Hippocampal formation (tissue), 2 donors: Measurements from ENCODE around the gene UBXN10.

Experiments used
- DNase-seq, 2 donors: peaks; one replicate each; lab custom pipeline; 2025; lab: John Stamatoyannopoulos, UW

Gene UBXN10

GRCh38 chr1:20152599-20152930 is 33.3 kb upstream of the UBXN10 start:
- DNase-seq = no peak

- peak; percentile 31 to 43 for DNase-seq
These were observed 32.9 kb upstream of the UBXN10 start for GRCh38 chr1:20153000-20153418.

GRCh38 chr1:20154301-20154831 is 31.5 kb upstream of the UBXN10 start:
- no peak for DNase-seq

GRCh38 chr1:20158358-20159070 is 27.4 kb upstream of the UBXN10 start:
- no peak for DNase-seq

- no peak for DNase-seq
These were observed 25.9 kb upstream of the UBXN10 start for GRCh38 chr1:20160034-20160433.

- peak in 1 of 2 donors; percentile 27 for DNase-seq
These were observed 21.1 kb upstream of the UBXN10 start for GRCh38 chr1:20164694-20165202.

GRCh38 chr1:20165522-20165951 is 20.4 kb upstream of the UBXN10 start:
- DNase-seq = no peak

GRCh38 chr1:20166051-20166450 is 19.8 kb upstream of the UBXN10 start:
- peak in 1 of 2 donors; percentile 13 for DNase-seq

- DNase-seq = no peak
These were observed 18.8 kb upstream of the UBXN10 start for GRCh38 chr1:20167126-20167525.

- no peak for DNase-seq
These were observed 17.1 kb upstream of the UBXN10 start for GRCh38 chr1:20168564-20169491.

GRCh38 chr1:20169932-20170331 is 16.0 kb upstream of the UBXN10 start:
- no peak for DNase-seq

GRCh38 chr1:20172033-20172590 is 13.8 kb upstream of the UBXN10 start:
- no peak for DNase-seq

- no peak for DNase-seq
These were observed 10.8 kb upstream of the UBXN10 start for GRCh38 chr1:20174937-20175666.

GRCh38 chr1:20178634-20179370 is 7.1 kb upstream of the UBXN10 start:
- no peak for DNase-seq

GRCh38 chr1:20179371-20180128 is 6.3 kb upstream of the UBXN10 start:
- no peak for DNase-seq

- no peak for DNase-seq
These were observed 5.6 kb upstream of the UBXN10 start for GRCh38 chr1:20180129-20180843.

- no peak for DNase-seq
These were observed 5.1 kb upstream of the UBXN10 start for GRCh38 chr1:20180844-20181207.

GRCh38 chr1:20182415-20182814 is 3.5 kb upstream of the UBXN10 start:
- DNase-seq = no peak

- no peak for DNase-seq
These were observed 2.9 kb upstream of the UBXN10 start for GRCh38 chr1:20183035-20183434.
